ENCODE data around the gene PMM1. TPM values are rescaled to one million over a fixed set of nuclear protein-coding genes. Genes with fewer than 3 reads are reported as not detected.
A peak's percentile ranks its signal among the peaks of the same experiment; 100 is the strongest.

Gene PMM1
- total RNA-seq, 1 donor from 2014 or later: 49.7 TPM

DNA sequence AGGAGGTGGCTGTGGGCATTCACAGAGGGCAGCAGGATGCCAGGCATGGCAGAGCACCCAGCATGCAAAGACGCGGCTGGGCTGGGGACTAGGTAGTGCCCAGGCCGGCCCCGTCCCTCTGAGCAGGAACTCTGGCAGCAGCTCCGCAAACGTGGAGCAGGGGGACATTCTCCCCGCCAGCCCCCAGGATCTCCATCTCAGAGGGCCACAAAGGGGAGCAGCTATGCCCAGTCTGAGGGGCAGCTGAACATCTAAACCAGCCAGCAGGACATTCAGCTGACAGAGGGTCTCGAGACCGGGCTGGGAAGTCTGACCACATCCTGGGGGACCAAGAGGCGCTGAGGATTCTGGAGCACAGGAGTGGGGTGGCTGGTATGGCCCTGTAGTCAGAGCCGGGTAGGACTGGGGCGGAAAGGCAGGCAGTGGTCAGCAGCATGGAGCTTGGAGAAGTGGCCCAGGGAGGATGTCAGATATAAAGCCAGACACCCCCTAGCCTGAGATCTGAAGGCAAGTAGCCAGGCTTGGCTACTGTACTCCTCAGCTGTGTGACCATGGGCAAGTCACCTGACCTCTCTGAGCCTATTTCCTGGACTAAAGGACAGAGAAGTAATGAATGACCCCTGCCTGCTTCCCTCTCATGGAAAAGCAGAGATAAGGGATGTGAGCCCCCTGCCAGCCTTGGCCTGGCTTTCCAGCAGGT, 10.2 kb downstream of the PMM1 start:
- H3K4me3 Mint-ChIP-seq (ENCODE audit: unreplicated experiment): no peak overlapping the region
- TF ChIP-seq, protein P1, sequence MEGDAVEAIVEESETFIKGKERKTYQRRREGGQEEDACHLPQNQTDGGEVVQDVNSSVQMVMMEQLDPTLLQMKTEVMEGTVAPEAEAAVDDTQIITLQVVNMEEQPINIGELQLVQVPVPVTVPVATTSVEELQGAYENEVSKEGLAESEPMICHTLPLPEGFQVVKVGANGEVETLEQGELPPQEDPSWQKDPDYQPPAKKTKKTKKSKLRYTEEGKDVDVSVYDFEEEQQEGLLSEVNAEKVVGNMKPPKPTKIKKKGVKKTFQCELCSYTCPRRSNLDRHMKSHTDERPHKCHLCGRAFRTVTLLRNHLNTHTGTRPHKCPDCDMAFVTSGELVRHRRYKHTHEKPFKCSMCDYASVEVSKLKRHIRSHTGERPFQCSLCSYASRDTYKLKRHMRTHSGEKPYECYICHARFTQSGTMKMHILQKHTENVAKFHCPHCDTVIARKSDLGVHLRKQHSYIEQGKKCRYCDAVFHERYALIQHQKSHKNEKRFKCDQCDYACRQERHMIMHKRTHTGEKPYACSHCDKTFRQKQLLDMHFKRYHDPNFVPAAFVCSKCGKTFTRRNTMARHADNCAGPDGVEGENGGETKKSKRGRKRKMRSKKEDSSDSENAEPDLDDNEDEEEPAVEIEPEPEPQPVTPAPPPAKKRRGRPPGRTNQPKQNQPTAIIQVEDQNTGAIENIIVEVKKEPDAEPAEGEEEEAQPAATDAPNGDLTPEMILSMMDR (IDR thresholded peaks at IDR 0.05): no peak
- peaks cover 6% of the 10 kb centered on the region for H3K4me1 Mint-ChIP-seq (ENCODE audit: unreplicated experiment)
- peaks cover 20% of the 10 kb centered on the region for H3K36me3 Mint-ChIP-seq (ENCODE audit: unreplicated experiment)
- no peak for DNase-seq (ENCODE audit: extremely low spot score, unreplicated experiment)
- no peaks in the 10 kb centered on the region for H3K9me3 Mint-ChIP-seq (ENCODE audit: unreplicated experiment)
- H3K27ac Mint-ChIP-seq (ENCODE audit: unreplicated experiment): no peak overlapping the region
- no peaks in the 10 kb centered on the region for H3K27me3 Mint-ChIP-seq (ENCODE audit: unreplicated experiment)

DNA sequence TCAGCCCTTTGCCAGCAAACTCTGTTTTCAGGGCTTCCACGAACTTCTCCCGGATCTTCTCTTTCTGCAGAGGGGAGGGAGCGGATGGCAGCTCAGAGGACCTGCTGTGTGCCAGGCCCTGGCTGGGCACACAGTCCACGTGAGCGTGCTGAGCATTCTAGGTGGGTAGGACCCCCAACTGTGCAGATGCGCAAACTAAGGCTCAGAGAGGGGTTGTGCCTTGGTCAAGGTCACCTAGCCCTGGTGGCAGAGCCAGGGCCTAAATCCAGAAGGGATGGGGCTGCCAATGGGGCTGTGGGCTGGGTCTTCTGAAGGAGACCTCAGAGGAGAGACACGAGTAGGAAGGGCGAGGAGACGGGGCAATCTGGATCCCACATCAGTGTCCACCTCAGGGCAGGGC, 10.8 kb downstream of the PMM1 start:
- H3K4me3 Mint-ChIP-seq (ENCODE audit: unreplicated experiment): no peak overlapping the region
- H3K9me3 Mint-ChIP-seq (ENCODE audit: unreplicated experiment): no peaks in the 10 kb centered on the region
- DNase-seq (ENCODE audit: extremely low spot score, unreplicated experiment): no peak
- H3K27ac Mint-ChIP-seq (ENCODE audit: unreplicated experiment): no peak overlapping the region
- peaks cover 6% of the 10 kb centered on the region for H3K4me1 Mint-ChIP-seq (ENCODE audit: unreplicated experiment)
- H3K27me3 Mint-ChIP-seq (ENCODE audit: unreplicated experiment): no peaks in the 10 kb centered on the region
- TF ChIP-seq, protein P1 (IDR thresholded peaks at IDR 0.05): no peak
- H3K36me3 Mint-ChIP-seq (ENCODE audit: unreplicated experiment): peaks cover 20% of the 10 kb centered on the region

DNA sequence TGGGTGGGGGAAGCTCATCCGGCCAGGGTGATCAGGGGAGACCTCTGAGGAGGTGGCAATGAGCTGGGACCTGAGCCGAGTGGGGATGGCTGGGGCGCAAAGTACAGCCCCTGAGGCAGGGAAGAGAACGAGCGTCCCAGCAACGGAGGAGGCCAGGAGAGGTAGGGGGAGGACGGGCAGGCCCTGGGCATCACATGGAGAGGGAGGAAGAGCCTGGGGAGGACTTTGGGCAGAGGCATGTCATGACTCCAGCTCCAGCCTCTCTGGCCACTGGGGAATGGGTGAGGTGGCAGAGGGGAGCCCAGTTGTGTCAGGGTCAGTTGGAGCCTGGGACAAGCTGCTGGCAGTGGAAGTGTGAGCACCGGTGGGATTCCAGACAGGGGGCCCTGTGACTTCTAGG, 11.5 kb downstream of the PMM1 start:
- no peak for DNase-seq (ENCODE audit: extremely low spot score, unreplicated experiment)
- no peak overlapping the region for H3K4me3 Mint-ChIP-seq (ENCODE audit: unreplicated experiment)
- TF ChIP-seq, protein P1 (IDR thresholded peaks at IDR 0.05): no peak
- H3K27me3 Mint-ChIP-seq (ENCODE audit: unreplicated experiment): no peaks in the 10 kb centered on the region
- H3K4me1 Mint-ChIP-seq (ENCODE audit: unreplicated experiment): peaks cover 6% of the 10 kb centered on the region
- H3K36me3 Mint-ChIP-seq (ENCODE audit: unreplicated experiment): peaks cover 20% of the 10 kb centered on the region
- no peak overlapping the region for H3K27ac Mint-ChIP-seq (ENCODE audit: unreplicated experiment)
- H3K9me3 Mint-ChIP-seq (ENCODE audit: unreplicated experiment): no peaks in the 10 kb centered on the region

DNA sequence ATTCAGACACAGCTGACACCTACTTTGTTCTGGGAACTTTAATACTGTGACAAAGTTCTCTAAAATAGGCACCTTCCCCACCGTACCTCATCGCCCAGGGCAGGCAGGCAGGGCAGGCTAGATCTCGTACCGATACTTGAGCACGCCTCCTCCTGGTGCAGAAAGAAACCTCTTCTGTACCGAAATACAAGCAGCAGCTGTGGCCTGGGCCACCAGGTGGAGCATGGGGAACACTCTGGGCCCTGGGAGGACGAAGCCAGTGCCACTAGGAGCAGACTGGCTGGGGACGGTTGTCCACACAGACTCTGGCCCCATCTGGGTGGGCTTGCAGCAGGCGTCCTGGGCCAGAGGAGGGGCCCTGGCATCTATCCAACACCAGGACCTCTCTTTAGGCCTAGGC, 12.8 kb downstream of the PMM1 start:
- no peaks in the 10 kb centered on the region for H3K27me3 Mint-ChIP-seq (ENCODE audit: unreplicated experiment)
- DNase-seq (ENCODE audit: extremely low spot score, unreplicated experiment): no peak
- H3K9me3 Mint-ChIP-seq (ENCODE audit: unreplicated experiment): no peaks in the 10 kb centered on the region
- H3K27ac Mint-ChIP-seq (ENCODE audit: unreplicated experiment): no peak overlapping the region
- H3K36me3 Mint-ChIP-seq (ENCODE audit: unreplicated experiment): peaks cover 13% of the 10 kb centered on the region
- no peak overlapping the region for H3K4me3 Mint-ChIP-seq (ENCODE audit: unreplicated experiment)
- TF ChIP-seq, protein P1 (IDR thresholded peaks at IDR 0.05): peak; percentile 60
- H3K4me1 Mint-ChIP-seq (ENCODE audit: unreplicated experiment): no peaks in the 10 kb centered on the region

DNA sequence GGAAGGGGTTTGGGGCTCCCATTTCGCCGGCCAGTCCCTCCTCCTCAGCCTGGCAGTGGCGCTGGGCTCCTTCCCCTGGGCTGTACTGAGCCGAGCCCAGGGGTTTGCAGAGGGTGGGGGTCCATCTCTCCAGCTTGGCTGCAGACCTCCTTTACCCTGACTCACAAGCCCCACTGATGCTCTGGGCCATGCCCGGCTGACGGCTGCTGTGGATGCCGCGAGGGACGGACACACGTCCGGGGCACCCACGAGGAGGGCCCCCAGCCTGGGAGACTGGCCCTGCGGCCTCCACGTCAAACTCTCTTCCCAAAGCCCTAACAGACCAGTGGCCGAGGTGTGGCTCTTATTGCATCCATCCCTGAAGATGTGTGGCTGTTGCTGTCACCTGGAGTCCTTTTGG, 14.1 kb downstream of the PMM1 start:
- Mint-ChIP-seq H3K27ac (ENCODE audit: unreplicated experiment) (no peak overlapping the region), H3K4me1 (ENCODE audit: unreplicated experiment) (no peaks in the 10 kb centered on the region), H3K27me3 (ENCODE audit: unreplicated experiment) (no peaks in the 10 kb centered on the region), H3K9me3 (ENCODE audit: unreplicated experiment) (no peaks in the 10 kb centered on the region), H3K36me3 (ENCODE audit: unreplicated experiment) (peaks cover 13% of the 10 kb centered on the region), H3K4me3 (ENCODE audit: unreplicated experiment) (no peak overlapping the region)
- TF ChIP-seq, protein P1 (IDR thresholded peaks at IDR 0.05): no peak
- no peak for DNase-seq (ENCODE audit: extremely low spot score, unreplicated experiment)
